GM19372 (cell line): ENCODE results near the gene EIF4G3.
"Not testable (repeated sequence)": the region's sequence is repeated elsewhere in the genome, so short reads cannot be mapped to it uniquely, and the experiment has no call there.

Experiments used
- ATAC-seq: cut with Tn5 transposase; IDR thresholded peaks from one replicate; pipeline ENCODE4 v1.9.1; 2021; ENCODE audit warnings: mild to moderate bottlenecking, low read depth, moderate library complexity; ENCODE audit not compliant: unreplicated experiment

EIF4G3 gene

DNA sequence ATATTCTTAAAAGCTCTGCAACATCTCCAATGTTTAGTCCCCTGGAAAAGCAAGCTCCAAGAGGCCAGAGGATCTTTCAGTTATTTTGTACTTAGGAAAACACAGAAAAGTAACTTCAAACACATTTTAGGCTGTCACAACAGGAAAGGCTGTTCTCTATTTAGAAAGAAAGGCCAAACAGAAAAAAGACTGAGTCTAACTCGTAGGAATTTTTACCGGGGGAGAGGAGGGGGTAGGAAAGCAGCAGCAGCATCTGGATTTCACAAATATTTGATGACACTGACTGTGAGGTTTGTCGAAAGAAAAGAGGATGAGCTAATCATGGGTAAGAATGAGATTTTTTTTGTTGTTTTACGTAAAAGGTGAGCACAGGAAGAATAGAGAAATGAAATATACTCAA is 107.1 kb downstream of the EIF4G3 start:
- no peak for ATAC-seq

DNA sequence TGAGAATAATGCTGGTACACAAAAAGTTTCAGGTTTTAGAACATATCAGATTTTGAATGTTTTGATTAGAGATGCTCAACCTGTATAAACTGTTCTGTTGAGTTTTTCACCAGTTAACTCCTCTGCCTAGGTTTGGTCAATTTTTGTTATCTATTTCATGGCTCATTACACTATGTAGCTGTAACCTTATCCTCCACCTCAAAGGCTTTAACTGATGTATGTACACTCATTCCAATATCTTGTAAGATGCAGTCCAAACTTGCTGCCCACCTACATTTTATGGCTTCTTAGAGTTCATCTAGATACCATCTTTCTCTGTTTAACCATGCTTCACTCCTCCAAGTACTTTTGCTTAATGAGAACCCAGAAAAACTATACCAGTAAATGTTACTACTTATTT is 107.8 kb downstream of the EIF4G3 start:
- ATAC-seq: no peak

DNA sequence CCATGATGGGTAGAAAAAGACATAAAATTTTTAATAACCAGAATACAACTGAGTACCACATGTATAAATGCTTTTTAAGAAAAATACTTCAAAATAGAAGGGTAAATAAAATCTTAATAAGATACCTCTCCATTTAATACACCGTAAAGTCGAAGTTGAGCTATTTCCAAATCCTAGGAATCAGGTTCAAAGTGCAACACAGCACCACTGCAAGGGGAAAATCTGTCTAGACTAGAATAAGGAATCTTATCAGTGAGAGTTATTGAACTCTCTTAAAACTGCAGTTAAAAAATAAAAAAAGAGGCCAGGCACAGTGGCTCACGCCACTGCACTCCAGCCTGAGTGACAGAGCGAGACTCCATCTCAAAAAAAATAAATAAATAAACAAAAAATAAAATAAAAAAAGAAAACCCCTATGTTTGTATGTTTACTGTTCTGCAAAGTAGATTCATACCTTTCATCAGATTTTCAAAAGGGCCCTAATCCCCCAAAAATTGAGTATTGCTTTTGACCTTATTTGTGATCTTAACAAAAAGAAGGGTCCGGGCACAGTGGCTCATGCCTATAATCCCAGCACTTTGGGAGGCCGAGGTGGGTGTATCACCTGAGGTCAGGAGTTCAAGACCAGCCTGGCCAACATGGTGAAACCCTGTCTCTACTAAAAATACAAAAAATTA is 109.0 kb downstream of the EIF4G3 start:
- no peak for ATAC-seq

DNA sequence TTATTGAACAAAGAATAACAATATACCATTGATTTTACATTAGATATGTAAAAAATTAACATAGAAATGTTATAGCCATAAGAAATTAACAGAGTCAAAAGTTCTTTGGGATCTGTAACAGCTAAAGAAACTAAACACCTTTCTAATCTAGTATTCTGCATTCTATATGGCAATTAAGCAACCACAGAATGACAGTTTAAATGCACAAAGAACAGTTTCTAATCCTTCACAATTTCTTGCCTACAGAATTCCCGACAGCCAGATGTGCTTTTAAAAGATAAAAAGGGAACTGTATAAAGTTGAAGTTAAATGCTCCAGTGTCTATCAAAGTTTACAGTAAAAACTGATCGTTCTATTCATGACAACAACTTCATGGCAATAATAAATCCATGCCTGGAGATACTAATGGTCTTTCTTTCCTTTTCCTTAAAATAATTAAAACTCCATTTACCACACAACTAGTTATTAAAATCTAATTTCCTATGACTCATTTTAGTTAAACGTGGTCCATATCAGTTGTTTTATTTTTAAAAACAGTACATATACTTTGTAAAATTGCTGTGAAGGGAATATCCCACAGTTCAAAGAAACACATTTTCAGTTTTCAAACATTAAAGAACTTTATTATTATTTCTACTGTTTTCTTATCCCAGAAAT is 110.2 kb downstream of the EIF4G3 start:
- no peak for ATAC-seq

DNA sequence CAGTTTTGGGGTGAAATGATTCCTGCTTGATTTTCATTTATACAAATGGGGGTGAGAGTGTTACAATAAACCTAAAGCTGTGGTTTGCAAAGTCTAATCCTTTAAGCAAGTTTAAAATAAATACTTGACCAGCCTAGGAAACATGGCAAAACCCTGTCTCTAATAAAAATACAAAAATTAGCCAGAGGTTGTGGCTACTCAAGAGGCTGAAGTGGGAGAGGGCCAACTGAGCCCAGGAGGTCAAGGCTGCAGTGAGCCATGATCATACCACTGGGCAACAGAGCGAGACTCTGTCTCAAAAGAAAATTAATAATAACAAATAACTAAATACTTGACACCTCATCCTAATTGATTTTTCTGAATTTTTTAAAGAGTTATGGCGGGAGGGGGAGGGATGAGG is 110.8 kb downstream of the EIF4G3 start:
- ATAC-seq: no peak

DNA sequence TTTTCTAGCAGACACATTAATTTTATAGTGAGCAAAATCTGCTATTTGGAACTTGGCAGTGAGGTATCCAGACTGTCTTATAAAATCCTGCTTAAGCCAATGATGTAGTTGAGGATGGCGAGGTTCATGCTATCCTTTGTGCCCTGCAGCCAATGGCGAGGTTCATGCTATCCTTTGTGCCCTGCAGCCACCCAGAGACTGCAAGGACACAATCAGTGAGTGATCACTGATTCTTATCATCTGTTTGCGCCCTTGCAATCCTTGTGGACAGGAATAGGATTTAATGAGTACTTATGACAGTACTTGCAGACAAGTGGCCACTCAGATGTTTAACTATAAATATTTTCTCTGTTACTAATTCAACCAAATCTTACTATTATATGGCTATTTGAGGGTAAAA is 112.6 kb downstream of the EIF4G3 start:
- ATAC-seq: no peak

DNA sequence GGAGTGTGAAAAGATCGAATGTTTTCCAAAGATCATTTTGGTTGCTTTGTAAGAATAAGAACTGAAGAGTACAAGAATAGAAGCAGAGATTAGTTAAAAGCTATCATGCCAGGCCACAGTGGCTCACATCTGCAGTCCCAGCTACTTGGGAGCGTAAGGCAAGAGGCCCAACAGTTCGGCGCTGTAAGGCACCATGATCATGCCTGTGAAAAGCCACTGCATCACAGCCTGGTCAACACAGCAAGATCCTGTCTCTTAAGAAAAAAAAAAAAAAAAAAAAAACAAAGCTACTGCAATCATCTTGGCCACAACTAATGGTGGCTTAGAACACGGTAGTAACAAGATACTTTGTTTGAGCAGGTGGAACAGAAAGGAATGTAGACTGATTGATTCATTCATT is 116.2 kb downstream of the EIF4G3 start:
- ATAC-seq: no peak

DNA sequence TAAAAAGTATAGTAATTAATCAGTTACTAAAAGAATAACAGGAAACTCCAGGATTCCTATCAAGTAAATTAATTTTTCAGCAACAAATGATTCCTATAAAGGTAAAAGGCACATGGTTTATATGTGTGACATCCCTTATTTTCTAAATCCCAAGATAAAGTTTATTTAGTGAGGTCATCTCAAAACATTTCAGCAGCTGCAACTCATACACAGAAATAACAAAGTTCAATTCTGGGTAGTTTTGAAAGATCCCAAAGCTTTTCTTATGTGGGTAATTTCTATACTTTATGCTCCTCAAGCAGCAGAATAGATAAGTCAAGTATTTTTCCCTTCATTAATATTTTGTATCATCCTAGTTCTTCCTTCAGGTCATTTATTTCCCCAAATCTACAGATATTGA is 117.7 kb downstream of the EIF4G3 start:
- ATAC-seq: no peak

DNA sequence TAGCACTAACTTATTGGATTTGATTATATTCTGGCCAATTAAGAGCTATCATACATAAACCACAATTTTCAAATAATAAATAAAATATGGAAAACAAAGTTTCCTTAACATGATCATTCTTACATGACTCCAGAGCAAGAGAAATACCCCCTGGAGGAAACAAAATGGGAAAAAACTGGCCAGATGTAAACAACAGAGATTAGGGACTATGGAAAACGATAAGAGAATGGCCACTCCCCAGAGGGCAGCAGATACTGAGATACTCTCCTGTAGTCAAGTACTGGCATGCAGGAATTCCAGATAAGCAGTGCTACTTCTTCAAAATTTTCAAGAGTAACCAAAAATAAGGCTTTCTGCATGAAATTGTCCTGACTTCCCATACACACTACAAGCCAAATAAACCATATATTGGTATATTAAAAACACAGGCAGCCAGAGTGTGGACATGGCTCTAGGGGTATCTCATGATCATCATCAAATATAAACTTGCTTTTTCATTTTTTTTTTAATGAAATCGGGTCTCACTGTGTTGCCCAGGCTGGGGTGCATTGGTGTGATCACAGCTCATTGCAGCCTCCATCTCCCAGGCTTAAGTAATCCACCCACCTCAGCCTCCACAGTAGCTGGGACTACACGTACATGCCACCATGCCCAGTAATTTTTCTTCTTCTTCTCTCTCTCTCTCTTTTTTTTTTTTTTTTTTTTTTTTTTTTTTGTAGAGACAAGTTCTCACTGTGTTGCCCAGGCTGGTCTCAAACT is 118.5 kb downstream of the EIF4G3 start:
- ATAC-seq: no peak

DNA sequence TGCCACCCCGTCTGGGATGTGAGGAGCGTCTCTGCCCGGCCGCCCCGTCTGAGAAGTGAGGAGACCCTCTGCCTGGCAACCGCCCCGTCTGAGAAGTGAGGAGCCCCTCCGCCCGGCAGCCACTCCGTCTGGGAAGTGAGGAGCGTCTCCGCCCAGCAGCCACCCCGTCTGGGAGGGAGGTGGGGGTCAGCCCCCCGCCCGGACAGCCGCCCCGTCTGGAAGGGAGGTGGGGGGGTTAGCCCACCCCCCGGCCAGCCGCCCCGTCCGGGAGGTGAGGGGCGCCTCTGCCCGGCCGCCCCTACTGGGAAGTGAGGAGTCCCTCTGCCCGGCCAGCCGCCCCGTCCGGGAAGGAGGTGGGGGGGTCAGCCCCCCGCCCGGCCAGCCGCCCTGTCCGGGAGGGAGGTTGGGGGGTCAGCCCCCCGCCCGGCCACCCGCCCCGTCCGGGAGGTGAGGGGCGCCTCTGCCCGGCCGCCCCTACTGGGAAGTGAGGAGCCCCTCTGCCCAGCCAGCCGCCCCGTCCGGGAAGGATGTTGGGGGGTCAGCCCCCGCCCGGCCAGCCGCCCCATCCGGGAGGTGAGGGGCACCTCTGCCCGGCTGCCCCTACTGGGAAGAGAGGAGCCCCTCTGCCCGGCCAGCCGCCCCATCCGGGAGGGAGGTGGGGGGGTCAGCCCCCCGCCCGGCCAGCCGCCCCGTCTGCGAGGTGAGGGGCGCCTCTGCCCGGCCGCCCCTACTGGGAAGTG is 123.3 kb downstream of the EIF4G3 start:
- not testable (repeated sequence) for ATAC-seq

DNA sequence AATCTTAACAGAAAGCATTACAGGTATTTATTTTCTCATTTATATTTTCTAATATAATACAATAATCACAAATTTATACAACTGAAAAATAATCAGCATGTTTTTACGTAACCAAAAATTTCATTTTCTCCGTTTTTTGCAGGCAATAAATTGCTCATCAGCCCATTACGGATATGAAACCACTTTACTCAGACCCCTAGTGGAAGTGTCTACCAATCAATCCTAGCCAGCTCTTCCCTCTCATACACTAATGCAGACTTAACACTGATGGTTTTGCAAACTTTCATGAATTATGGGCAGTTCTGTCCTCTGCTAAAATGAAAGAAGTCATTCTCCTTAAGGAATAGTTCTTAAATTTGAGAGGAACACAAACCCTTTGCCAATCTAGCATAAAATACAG is 124.7 kb downstream of the EIF4G3 start:
- no peak for ATAC-seq

DNA sequence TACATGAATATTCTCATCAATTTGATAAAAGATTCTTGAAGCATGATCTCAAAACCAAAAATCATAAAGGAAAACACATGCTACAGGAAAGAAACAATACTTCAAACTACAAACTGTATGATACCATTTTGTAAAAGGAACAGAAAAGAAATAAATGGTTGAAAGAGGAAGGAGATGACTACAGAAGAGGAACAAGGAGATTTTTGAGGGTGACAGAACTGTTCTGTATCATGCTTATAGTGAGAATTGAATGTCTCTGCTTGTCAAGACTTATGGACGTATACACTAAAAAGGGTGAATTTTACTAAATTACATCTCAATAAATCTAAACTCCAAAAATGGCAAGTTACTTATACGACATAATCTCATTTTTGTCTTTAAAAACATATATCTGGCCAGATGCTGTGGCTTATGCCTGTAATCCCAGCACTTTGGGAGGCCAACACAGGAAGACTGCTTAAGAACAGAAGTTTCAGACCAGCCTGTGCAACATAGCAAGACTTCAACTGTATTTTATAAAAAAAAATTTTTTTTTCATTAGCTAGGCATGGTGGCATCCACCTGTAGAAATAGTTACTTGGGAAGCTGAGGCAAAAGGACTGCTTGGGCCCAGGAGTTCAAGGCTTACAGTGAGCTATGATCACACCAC is 125.4 kb downstream of the EIF4G3 start:
- ATAC-seq: no peak

DNA sequence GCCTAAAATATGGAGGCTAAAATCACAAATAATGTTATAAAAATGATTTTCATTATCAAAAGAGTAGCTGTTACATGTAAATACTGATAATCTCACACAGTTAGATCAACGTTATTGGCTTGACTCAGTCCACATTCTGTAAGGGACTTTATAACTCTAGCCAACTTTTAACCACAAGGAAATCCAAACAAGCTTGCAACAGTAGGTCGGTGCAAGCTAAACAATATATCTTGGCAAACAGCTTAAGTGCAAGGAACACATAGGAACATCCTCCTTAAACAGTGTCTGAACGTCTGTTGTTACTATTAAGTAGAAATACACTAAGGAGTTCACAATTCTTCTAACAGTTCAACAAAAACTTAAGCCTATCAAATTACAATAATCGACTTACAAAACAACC is 126.7 kb downstream of the EIF4G3 start:
- ATAC-seq: no peak

DNA sequence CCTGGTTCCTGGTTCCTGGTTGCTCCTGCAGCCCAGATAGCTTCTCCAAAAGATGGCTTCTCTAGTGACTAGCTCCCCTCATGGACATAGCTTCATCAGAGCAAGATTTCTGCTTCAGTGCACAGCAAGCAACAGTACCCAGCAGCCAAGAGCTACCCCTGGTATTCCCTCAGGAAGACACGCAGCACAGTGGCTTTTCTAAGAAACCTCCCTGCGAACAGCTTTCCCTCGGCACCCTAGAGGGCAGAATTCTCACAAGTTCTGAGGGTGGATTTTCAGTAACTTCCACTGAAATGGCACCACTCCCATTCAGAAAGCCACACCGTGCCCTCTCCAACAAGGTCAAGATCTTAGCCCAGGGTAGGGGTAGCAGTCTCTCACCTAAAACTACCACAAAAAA is 128.2 kb downstream of the EIF4G3 start:
- ATAC-seq: no peak

DNA sequence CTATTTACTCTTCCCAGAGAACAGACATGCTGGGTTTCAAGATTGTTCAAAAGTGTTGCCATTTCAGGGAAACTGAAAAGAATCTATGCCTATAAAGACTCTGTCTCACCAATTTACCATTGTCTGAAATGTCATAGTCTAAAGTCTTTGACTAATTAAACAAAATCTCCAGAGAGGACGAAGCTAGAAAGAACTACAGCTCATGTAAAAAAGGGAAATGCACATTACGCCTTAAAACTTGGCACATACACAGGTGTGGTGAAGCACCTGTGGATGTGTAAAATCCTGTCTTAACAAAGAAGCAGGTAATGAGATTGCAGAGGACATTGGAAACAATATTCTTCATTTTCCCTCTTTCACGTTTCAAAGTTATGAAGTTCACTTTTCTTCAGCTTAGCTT is 130.6 kb downstream of the EIF4G3 start:
- no peak for ATAC-seq

DNA sequence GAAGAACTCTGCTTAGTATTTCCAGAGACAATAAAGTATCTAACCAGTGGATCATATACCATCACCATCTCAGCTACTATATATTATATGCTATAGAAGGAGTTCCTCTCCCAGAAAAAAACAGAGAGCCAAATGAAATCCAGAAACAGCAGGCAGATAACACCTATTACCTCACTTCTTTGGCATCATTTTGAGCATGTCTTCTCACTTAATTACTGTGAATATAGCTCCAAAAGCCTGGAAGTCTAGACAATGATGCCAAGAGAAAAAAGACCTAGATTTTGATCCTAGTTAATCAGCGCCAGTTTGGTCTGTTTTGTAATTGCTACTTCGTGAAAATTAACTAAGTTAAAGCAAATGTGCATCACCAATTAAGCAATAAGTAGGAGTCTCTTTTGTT is 131.3 kb downstream of the EIF4G3 start:
- no peak for ATAC-seq

DNA sequence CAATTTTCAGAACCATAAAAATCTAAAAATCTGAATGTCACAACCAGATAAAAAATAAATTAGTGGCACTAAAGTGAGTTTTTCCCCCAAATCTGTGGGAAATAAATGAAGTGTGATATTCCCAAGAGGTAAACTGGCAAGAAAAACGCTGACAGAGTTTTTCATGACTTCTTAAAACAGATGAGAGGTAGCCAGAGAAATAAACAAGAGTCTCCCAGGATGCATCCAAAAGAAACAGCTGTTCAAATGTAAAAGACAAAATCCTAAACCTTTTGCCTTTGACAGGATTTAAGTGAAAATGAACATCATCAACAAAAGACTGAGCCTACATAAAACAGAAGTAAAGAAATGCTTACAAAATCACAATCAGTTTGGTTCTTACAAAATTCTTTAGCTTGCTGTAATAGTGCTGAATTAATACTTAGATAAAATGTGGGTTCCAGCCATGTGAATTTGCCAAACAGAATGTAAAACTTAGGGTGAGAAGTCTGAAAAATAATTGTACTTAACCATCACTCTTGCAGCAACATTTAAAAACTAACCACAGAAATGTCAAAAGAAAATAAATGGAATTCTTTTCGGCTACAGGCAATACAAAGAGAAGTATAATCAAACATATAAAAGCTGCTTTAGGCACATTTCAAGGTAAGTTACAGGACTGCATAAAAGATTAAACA is 133.6 kb downstream of the EIF4G3 start:
- no peak for ATAC-seq

DNA sequence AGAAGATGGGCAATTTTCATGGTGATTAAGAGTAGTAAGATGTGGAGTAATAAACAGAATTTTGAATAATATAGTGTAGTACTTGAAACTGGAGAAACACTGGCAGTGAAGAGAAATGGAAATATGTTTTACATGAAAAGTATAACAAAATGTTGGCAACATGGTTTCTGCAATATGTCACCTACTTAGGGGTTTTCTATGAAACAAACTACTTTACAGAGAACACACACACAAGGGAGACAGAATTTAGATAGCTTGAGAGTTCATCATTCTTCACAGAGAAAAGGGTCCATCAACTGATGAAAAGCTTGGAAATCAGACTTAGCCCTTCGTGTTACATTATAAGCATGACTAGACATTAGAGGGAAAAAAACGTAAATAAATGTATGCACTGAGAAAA is 135.2 kb downstream of the EIF4G3 start:
- no peak for ATAC-seq

DNA sequence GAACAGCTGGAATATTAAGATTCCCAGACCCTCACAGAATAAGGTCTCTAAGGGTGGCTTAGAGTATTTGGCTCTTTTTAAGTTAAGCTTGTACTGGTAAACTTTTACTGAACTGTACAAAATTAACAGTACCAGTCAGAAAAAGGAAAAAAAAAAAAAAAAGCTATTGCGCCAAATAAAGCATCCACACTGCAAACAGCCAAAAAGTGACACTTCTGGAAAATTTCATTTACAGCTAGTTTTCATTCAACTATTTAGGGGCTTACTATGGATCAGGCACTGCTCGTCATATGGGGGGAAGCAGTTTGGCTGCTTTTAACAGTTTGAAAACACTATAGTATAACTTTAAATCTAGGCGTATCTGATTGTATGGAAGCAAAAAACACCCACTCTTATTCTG is 139.6 kb downstream of the EIF4G3 start:
- ATAC-seq: no peak

DNA sequence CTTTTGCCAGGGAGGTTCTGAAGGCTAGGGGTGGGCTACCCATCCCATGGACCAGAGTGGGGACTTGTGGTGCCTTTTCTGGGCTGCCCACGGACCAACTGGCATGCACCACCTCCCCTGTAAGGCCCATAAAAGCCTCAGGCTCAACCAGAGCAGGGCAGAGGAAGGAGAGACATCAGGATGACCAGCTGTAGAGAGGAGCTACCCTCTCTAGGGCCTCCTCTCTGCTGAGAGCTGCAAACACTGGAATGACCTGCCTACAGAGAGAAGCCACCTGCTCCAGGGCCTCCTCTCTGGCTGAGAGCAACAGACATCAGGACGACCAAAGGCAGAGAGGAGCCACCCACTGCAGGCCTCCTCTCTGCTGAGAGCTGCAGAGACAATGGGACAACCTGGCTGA is 140.9 kb downstream of the EIF4G3 start:
- no peak for ATAC-seq
